Measurements from ENCODE around the gene ZNF140. TPM values are rescaled to one million over a fixed set of nuclear protein-coding genes. Genes with fewer than 3 reads are reported as not detected.

ZNF140 gene
- total and polyA plus RNA-seq, 2 of the 4 experiments (the other 2 are of a cell fraction), result 8.3 to 25.8 TPM

DNA sequence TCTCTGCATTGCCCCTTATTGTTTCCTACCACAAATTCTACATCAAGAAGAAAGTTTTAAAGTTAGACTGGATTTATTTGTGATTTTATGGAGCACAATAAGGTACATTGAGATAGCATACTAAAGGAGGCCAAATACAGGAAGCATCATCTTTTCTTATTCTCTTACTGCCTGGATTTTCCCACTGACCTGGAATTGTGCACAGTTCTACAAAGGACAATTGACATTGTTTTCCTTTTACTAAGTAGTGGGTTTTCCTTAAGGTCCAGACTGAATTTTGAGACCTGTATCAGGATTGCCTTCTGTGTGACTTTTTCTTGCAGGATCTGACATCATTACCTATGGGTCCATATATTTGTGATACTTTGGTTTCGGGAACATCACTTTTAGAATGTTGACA is 18.8 kb upstream of the ZNF140 start:
- Histone ChIP-seq H3K4ac (ENCODE audit: low read depth, low read length) (no peak overlapping the region), H3K4me1 (ENCODE audit: control insufficient read depth, insufficient read depth, low read length) (no peaks in the 10 kb centered on the region), H3K27ac (ENCODE audit: insufficient read depth, low read length) (no peak overlapping the region), H4K91ac (ENCODE audit: insufficient read depth, low read depth, low read length) (no peak overlapping the region), H2BK5ac (ENCODE audit: low read depth, low read length, poor library complexity, severe bottlenecking) (no peak overlapping the region), H2BK20ac (ENCODE audit: low read depth, low read length) (no peak overlapping the region), H3K18ac (ENCODE audit: low read depth, low read length) (no peak overlapping the region), H3K23ac (ENCODE audit: low read depth, low read length) (no peak overlapping the region), H2BK15ac (ENCODE audit: low read depth, low read length) (no peak overlapping the region), H3K36me3 (ENCODE audit: control insufficient read depth, insufficient read depth, low read length) (peaks cover 23% of the 10 kb centered on the region), H3K4me2 (ENCODE audit: low read depth, low read length) (no peak overlapping the region), H2AK5ac (ENCODE audit: low read depth, low read length) (no peak overlapping the region), H3K56ac (ENCODE audit: extremely low read depth, insufficient read depth, low read length) (no peak overlapping the region), H2BK120ac (ENCODE audit: low read depth, low read length) (no peak overlapping the region), H3K14ac (replicated peaks; ENCODE audit: low read depth, low read length) (no peak overlapping the region), H2AFZ (replicated peaks; ENCODE audit: low read length, poor library complexity) (no peak overlapping the region), H4K5ac (ENCODE audit: low read depth, low read length) (no peak overlapping the region), H3K9me3 (ENCODE audit: control insufficient read depth, insufficient read depth, low read length) (peaks cover 83% of the 10 kb centered on the region), H4K8ac (ENCODE audit: low read depth in 2 of 2, low read length in 2 of 2) (no peak overlapping the region), H3K9me1 (ENCODE audit: insufficient read depth, low read length) (no peaks in the 10 kb centered on the region), H2AK9ac (replicated peaks; ENCODE audit: low read depth, low read length, poor library complexity) (no peak overlapping the region), H4K20me1 (ENCODE audit: insufficient read depth, low read length) (no peaks in the 10 kb centered on the region), H3K79me1 (ENCODE audit: low read depth in 1 of 2, low read length in 2 of 2) (no peaks in the 10 kb centered on the region), H3K9ac (ENCODE audit: low read depth, low read length) (no peak overlapping the region), H3K27me3 (ENCODE audit: control insufficient read depth, insufficient read depth, low read length) (no peaks in the 10 kb centered on the region), H3K4me3 (ENCODE audit: insufficient read depth, low read depth, low read length) (no peak overlapping the region)
- intact Hi-C loops (cut with micrococcal nuclease), result no loop called here
- ATAC-seq (ENCODE audit: low read depth) (no peak), DNase-seq (no peak)
- in situ Hi-C loops (cut with MboI; ENCODE audit: low sequenced_read_pairs), result no loop called here
- ChIA-PET POLR2A (ENCODE audit: unreplicated experiment) (no interaction called here), CTCF (no interaction called here)
- WGBS, 2 experiments (ENCODE audit: extremely low coverage in 2 of 2, insufficient read length in 1 of 2), result no CpG with 5 or more reads among the region's 1 CpG
- BruUV-seq (replicated peaks), result no TSS peak
- dilution Hi-C loops (cut with HindIII; ENCODE audit: low sequenced_read_pairs, unreplicated experiment), result no loop called here
- no peak for TF ChIP-seq POLR2A (IDR thresholded peaks at IDR 0.05; ENCODE audit: low read depth, low read length)
- TF ChIP-seq SMC3 (IDR thresholded peaks at IDR 0.05; ENCODE audit: low read depth, low read length), result no peak
- no peak for TF ChIP-seq MAZ (IDR thresholded peaks at IDR 0.05; ENCODE audit: borderline replicate concordance, low read depth, low read length)
- TF ChIP-seq, protein P1, sequence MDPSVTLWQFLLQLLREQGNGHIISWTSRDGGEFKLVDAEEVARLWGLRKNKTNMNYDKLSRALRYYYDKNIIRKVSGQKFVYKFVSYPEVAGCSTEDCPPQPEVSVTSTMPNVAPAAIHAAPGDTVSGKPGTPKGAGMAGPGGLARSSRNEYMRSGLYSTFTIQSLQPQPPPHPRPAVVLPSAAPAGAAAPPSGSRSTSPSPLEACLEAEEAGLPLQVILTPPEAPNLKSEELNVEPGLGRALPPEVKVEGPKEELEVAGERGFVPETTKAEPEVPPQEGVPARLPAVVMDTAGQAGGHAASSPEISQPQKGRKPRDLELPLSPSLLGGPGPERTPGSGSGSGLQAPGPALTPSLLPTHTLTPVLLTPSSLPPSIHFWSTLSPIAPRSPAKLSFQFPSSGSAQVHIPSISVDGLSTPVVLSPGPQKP (IDR thresholded peaks at IDR 0.05; ENCODE audit: borderline replicate concordance, low read depth, low read length), result no peak
- no peak for TF ChIP-seq CHD1 (IDR thresholded peaks at IDR 0.05; ENCODE audit: low read depth, low read length)
- TF ChIP-seq FOS (IDR thresholded peaks at IDR 0.05; ENCODE audit: low read depth, low read length), result no peak
- no peak for TF ChIP-seq MAFK (IDR thresholded peaks at IDR 0.05; ENCODE audit: low read depth, low read length)
- TF ChIP-seq, protein P2, sequence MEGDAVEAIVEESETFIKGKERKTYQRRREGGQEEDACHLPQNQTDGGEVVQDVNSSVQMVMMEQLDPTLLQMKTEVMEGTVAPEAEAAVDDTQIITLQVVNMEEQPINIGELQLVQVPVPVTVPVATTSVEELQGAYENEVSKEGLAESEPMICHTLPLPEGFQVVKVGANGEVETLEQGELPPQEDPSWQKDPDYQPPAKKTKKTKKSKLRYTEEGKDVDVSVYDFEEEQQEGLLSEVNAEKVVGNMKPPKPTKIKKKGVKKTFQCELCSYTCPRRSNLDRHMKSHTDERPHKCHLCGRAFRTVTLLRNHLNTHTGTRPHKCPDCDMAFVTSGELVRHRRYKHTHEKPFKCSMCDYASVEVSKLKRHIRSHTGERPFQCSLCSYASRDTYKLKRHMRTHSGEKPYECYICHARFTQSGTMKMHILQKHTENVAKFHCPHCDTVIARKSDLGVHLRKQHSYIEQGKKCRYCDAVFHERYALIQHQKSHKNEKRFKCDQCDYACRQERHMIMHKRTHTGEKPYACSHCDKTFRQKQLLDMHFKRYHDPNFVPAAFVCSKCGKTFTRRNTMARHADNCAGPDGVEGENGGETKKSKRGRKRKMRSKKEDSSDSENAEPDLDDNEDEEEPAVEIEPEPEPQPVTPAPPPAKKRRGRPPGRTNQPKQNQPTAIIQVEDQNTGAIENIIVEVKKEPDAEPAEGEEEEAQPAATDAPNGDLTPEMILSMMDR (conservative IDR thresholded peaks at IDR 0.05; ENCODE audit: low read depth, low read length), result no peak
- TF ChIP-seq RFX5 (IDR thresholded peaks at IDR 0.05; ENCODE audit: low read depth, low read length), result no peak
- no peak for TF ChIP-seq RAD21 (IDR thresholded peaks at IDR 0.05; ENCODE audit: low read length)
